Suprapubic skin (tissue), 4 donors: ENCODE data around the gene SELL. TPM values are rescaled to one million over a fixed set of nuclear protein-coding genes. Genes with fewer than 3 reads are reported as not detected.

Source experiments
- DNase-seq, 2 donors: peaks; one replicate each; pipeline ENCODE4 v3.0.0-alpha.2; 2019; ENCODE audit warnings: low spot score in 2 of 2
- H3K27ac ChIP-seq: fragments of 200-600 bp; sonication (generic); one replicate; pipeline ENCODE4 v1.5.1; 2019
- H3K27me3 ChIP-seq: fragments of 200-600 bp; sonication (generic); one replicate; pipeline ENCODE4 v1.5.1; 2019
- H3K36me3 ChIP-seq: fragments of 200-600 bp; sonication (generic); one replicate; pipeline ENCODE4 v1.5.1; 2019
- H3K4me1 ChIP-seq: fragments of 200-600 bp; sonication (generic); one replicate; pipeline ENCODE4 v1.5.1; 2019
- H3K4me3 ChIP-seq: fragments of 200-600 bp; sonication (generic); one replicate; pipeline ENCODE4 v1.5.1; 2019; ENCODE audit warnings: mild to moderate bottlenecking
- H3K9me3 ChIP-seq: fragments of 200-600 bp; sonication (generic); one replicate; pipeline ENCODE4 v1.5.1; 2019
- CTCF ChIP-seq, 2 donors: fragments of 200-600 bp in 1 of 2; fragments of 450-650 bp in 1 of 2; sonication (generic) in 1 of 2; IDR thresholded peaks; one replicate each; pipeline ENCODE4 v1.5.1; 2016 to 2019; ENCODE audit warnings: antibody characterized with exemption in 2 of 2, mild to moderate bottlenecking in 1 of 2, moderate library complexity in 1 of 2
- EP300 ChIP-seq: sonication (generic); formaldehyde crosslinking; IDR thresholded peaks from one replicate; pipeline ENCODE4 v1.6.1; 2017; ENCODE audit warnings: antibody characterized with exemption
- POLR2A ChIP-seq, 2 donors: fragments of 450-650 bp; IDR thresholded peaks; one replicate each; pipeline ENCODE4 v1.6.1; 2017; ENCODE audit warnings: antibody characterized with exemption in 2 of 2, mild to moderate bottlenecking in 2 of 2, moderate library complexity in 2 of 2
- POLR2AphosphoS5 ChIP-seq, 3 donors: sonication (generic); formaldehyde crosslinking; IDR thresholded peaks; one replicate each; pipeline ENCODE4 v1.6.1; 2017; ENCODE audit warnings: antibody characterized with exemption in 3 of 3
- WGBS: methylation state at CpG from one replicate; pipeline ENCODE4 v1.1.5; 2018; 5-methylcytosine and 5-hydroxymethylcytosine counted together
- total RNA-seq, 4 donors: library from RNA; depleted of rRNA; stranded (reverse); fragments of >200 nt; gene quantifications; one replicate each; pipeline ENCODE4 v1.1.0, GENCODE V29; 2016

The SELL gene
- total RNA-seq, 4 donors from 2014 or later, result 0.47 to 0.60 TPM; not detected in 2

- 36% methylated on average over 3 of the region's 3 CpGs for WGBS
- Histone ChIP-seq H3K4me1 (no peaks in the 10 kb centered on the region), H3K4me3 (no peak overlapping the region), H3K36me3 (no peaks in the 10 kb centered on the region), H3K27me3 (no peaks in the 10 kb centered on the region), H3K9me3 (no peaks in the 10 kb centered on the region), H3K27ac (no peak overlapping the region)
- TF ChIP-seq EP300 (no peak), CTCF (IDR thresholded peaks at IDR 0.05) (no peak), POLR2AphosphoS5 (IDR thresholded peaks at IDR 0.05) (no peak), POLR2A (IDR thresholded peaks at IDR 0.05) (no peak)
- no peak for DNase-seq
Observed at GRCh38 chr1:169644297-169644696, 67.1 kb downstream of the SELL start.

Other genes starting within 250 kb of the SELL start
- gene SLC19A2, start 225.7 kb downstream of the SELL start, total RNA-seq, result 10 to 100 TPM; 21.9 to 38.7 (median 30.5) TPM
- 1 to 10 TPM; 3.4 to 8.9 (median 5.4) TPM for gene F5, start 125.1 kb downstream of the SELL start, total RNA-seq
- gene SELP, start 81.5 kb downstream of the SELL start, total RNA-seq, result 1 to 10 TPM in 3 of 4 donors, under 1 TPM in 1; 0.95 to 3.7 (median 2.6) TPM
- 1 to 10 TPM in 3 of 4 donors, under 1 TPM in 1; 0.32 to 3.3 (median 2.3) TPM for gene SELE, start 22.5 kb upstream of the SELL start, total RNA-seq
- gene METTL18, start 83.3 kb upstream of the SELL start, total RNA-seq, result 1 to 10 TPM; 1.2 to 5.5 (median 2.3) TPM
- 10 to 100 TPM; 10.8 to 18.3 (median 14.6) TPM for gene SCYL3, start 182.3 kb upstream of the SELL start, total RNA-seq